HUES6 (cell line): ENCODE data around the gene CDYL.

Experiments used
- H3K27ac ChIP-seq: 2 replicates; pipeline ENCODE4 v1.7.0; 2013; ENCODE audit warnings: low read depth, mild to moderate bottlenecking, low read length, inconsistent platforms
- H3K27me3 ChIP-seq: 2 replicates; pipeline ENCODE4 v1.6.1; 2013; ENCODE audit warnings: low read length; ENCODE audit not compliant: control insufficient read depth, insufficient read depth
- H3K36me3 ChIP-seq: 2 replicates; pipeline ENCODE4 v1.6.1; 2013; ENCODE audit warnings: low read length; ENCODE audit not compliant: control insufficient read depth, insufficient read depth
- H3K4me1 ChIP-seq: 2 replicates; pipeline ENCODE4 v1.6.1; 2013; ENCODE audit warnings: low read length; ENCODE audit not compliant: control insufficient read depth, insufficient read depth
- H3K4me3 ChIP-seq: 2 replicates; pipeline ENCODE4 v1.5.1; 2013; ENCODE audit warnings: low read depth, low read length
- H3K9ac ChIP-seq: one replicate; pipeline ENCODE4 v1.6.1; 2013; ENCODE audit warnings: mild to moderate bottlenecking, low read length
- H3K9me3 ChIP-seq: 2 replicates; pipeline ENCODE4 v1.6.1; 2013; ENCODE audit warnings: low read depth, low read length; ENCODE audit not compliant: control insufficient read depth, insufficient read depth

CDYL gene

DNA sequence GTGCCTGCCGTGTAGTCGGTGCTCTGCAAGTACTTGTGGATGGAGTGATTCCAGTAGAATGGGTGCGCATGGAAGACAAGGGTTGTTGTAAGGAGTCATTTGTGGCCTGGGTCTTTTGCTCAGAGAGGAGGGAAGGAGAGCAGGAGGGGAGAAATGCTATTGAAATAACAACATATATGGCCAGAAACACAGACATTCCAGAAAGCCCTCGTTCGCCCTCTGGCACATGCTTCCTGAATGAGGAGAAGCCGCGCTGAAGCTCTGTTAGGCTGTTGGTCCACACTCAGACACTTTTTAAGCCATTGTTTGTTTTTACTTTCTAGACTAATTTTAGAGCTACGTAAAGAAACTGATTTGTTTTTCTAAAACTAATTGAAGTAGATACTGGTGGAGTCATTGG, 120.2 kb downstream of the CDYL start:
- Histone ChIP-seq H3K27ac (no peak overlapping the region), H3K9ac (no peak overlapping the region), H3K36me3 (peaks cover 45% of the 10 kb centered on the region), H3K4me3 (no peak overlapping the region), H3K4me1 (no peaks in the 10 kb centered on the region), H3K9me3 (peaks cover 2% of the 10 kb centered on the region; the same call in 1 of the 2 replicates), H3K27me3 (no peaks in the 10 kb centered on the region)

DNA sequence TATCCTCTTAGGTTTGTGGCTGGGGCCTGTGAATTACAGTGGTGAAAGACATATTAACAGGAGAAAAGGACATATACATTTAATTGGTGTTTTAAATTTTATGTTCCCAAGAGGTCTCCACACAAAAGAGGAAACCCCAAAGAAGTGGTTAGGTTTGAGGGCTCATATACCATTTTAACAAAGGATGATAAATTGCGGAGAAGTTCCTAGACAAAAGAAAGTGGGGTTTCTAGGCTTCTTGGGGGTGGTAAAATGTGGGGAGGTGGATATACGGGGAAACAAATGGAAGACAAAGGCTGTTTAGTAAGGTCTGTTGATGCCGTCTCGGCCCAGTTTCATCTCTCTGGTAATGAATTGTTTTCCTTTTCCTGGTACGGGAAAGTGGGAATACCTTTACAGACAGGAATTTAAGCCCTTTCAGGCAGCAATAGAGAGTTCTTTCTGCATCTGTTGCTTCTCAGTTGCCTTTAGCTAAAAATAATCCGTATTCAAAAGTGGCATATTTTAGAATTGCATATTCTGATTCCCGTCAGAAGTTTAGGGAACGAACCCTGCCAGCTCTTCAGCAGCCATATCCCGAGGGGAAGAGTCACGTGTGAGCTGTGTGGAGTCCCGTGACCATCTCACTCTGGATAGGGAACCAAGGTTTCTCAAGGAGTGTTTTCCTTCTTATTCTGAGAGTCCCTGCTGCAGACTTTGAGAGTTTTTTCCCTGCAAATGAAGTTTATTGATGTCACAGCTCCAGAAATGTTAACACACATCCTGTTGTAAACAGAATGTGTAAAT, 123.2 kb downstream of the CDYL start:
- Histone ChIP-seq H3K9ac (no peak overlapping the region), H3K9me3 (peaks cover 2% of the 10 kb centered on the region; the same call in 1 of the 2 replicates), H3K27me3 (no peaks in the 10 kb centered on the region), H3K27ac (no peak overlapping the region), H3K36me3 (peaks cover 32% of the 10 kb centered on the region; the same call in 1 of the 2 replicates), H3K4me1 (no peaks in the 10 kb centered on the region), H3K4me3 (no peak overlapping the region)

DNA sequence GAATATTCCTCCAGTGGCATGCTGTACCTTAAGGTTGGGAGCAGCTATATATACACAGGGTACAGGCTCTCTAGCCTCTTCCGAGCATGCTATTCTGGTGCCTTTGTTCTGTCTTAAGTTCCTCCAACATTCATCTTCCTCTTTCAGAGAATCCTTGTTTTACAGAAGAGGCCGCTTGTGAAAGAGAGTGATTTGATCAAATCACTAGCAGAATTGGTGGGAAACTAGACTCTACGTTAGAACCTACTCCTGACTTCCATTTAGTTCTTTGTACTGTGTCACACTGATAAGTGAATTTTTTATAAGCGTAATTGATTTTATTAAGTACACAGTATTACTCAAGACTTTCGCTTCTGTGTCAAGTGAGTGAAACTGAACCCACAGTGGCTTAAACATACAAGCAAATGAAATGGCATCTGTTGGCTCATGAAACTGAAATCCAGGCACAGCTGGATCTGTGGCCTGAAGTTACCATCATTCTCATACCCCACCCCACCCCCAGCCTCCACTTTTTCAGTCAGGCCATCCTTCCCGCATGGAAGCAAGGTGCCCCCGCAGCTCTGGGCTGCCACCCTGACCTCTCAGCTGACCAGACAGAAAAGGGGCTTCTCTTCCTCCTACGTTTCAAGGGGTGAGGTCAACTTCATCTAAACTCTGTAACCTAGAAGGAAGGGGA, 125.3 kb downstream of the CDYL start:
- no peak overlapping the region for H3K27ac ChIP-seq
- H3K27me3 ChIP-seq: no peaks in the 10 kb centered on the region
- H3K4me1 ChIP-seq: no peaks in the 10 kb centered on the region
- no peak overlapping the region for H3K9ac ChIP-seq
- peaks cover 2% of the 10 kb centered on the region; the same call in 1 of the 2 replicates for H3K9me3 ChIP-seq
- peaks cover 27% of the 10 kb centered on the region; the same call in 1 of the 2 replicates for H3K36me3 ChIP-seq
- no peak overlapping the region for H3K4me3 ChIP-seq

DNA sequence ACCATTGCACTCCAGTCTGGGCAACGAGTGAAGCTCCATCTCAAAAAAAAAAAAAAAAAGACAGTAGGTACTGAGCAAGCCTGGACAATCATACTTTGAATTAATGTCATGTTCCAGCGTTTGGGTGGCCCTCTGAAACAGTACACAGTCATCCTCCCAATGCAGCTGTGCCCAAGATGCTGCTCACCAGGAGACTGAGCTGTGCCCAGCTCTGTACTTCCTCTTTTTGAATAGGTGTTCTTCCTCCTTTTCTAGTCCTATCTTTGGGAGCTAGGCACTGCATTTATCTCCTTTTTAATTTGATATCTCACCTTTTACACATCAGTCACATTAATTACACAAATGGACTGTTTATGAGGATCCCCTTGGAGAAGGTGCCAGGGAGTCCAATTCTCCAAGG, 126.2 kb downstream of the CDYL start:
- H3K36me3 ChIP-seq: peaks cover 25% of the 10 kb centered on the region; the same call in 1 of the 2 replicates
- H3K27ac ChIP-seq: no peak overlapping the region
- peaks cover 5% of the 10 kb centered on the region; the same call in 1 of the 2 replicates for H3K4me1 ChIP-seq
- H3K9ac ChIP-seq: no peak overlapping the region
- H3K27me3 ChIP-seq: no peaks in the 10 kb centered on the region
- peaks cover 2% of the 10 kb centered on the region; the same call in 1 of the 2 replicates for H3K9me3 ChIP-seq
- no peak overlapping the region for H3K4me3 ChIP-seq

DNA sequence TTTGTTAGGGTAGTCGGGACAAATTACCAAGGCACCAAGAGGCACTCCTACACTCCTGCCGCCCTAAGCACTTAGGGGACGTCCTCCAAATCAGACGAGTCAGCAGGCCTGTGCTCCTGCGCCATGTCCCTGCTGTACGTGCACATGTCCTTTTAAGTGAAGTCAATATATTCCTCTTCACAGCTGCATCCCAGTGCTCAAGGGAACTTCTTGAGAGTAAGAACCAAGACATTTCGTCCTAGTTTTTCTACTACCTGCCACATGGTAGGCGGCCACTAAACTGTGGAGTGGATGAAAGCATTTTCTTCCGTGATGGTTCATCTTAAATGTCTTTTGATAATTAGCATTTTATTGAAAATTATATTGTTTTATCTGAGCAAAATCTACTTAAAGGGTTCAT, 126.9 kb downstream of the CDYL start:
- H3K9ac ChIP-seq: no peak overlapping the region
- H3K4me3 ChIP-seq: no peak overlapping the region
- peaks cover 2% of the 10 kb centered on the region; the same call in 1 of the 2 replicates for H3K9me3 ChIP-seq
- no peaks in the 10 kb centered on the region for H3K27me3 ChIP-seq
- peaks cover 21% of the 10 kb centered on the region; the same call in 1 of the 2 replicates for H3K36me3 ChIP-seq
- H3K4me1 ChIP-seq: peaks cover 12% of the 10 kb centered on the region
- H3K27ac ChIP-seq: no peak overlapping the region

DNA sequence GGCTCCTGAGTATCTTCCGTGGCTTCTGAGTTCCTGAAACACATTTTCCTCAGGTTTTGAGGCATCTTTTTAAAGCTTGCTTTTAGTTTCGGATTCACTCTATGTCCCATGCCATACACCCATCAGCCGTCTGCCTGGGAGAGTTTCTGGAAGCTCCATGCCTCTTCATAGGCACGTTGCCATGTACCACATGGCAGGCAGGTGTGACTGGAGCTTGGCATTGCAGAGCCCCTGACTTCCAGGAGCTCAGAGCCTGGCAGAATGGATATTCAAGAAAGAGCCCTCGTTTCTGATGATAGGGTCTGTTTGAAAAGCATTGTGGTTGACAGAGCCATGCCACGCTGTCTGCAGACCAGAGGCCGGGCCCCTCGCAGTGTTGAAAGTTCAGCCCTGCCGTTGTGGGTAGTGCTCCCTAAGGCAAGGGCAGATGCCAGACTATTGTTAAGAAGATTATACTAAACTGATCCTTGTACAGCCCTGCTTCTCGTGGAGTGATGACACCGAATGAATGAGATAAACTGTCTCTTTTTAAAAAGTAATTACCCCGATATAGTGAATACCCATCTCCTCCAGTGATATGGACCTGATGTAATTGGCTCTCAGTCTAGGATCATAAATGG, 127.7 kb downstream of the CDYL start:
- H3K9ac ChIP-seq: no peak overlapping the region
- H3K4me1 ChIP-seq: peaks cover 20% of the 10 kb centered on the region
- no peak overlapping the region for H3K27ac ChIP-seq
- H3K4me3 ChIP-seq: no peak overlapping the region
- H3K27me3 ChIP-seq: no peaks in the 10 kb centered on the region
- no peaks in the 10 kb centered on the region; the same call in 1 of the 2 replicates for H3K9me3 ChIP-seq
- H3K36me3 ChIP-seq: peaks cover 18% of the 10 kb centered on the region

DNA sequence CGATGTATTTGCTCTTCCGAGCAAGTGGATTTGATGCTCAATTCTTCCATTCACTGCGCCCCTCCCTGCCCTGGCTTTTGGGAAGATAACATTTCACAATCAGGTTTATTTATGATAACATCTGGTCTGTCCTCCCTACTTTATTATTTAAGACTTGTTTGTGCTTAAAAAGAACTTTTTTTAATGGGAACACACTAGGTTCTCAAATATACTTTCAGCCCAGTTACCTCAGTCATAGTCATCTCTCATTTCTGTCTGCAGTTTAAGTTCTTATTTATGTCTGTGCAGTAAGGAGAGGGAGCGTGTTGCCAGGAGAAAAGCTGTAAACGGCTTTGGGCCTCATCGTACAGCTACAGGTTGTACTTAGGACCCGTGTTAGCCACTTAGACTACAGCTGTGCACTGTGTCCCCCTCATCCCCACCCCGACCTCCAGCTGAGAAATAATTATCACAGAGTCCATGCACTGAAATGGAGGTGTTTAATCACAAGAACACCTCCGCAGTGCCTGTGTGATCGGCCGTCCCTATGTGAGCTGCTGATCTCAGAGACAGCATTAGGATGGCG, 128.3 kb downstream of the CDYL start:
- Histone ChIP-seq H3K27ac (no peak overlapping the region), H3K9ac (no peak overlapping the region), H3K36me3 (peaks cover 21% of the 10 kb centered on the region), H3K27me3 (no peaks in the 10 kb centered on the region), H3K4me1 (peaks cover 20% of the 10 kb centered on the region), H3K4me3 (no peak overlapping the region), H3K9me3 (no peaks in the 10 kb centered on the region)

DNA sequence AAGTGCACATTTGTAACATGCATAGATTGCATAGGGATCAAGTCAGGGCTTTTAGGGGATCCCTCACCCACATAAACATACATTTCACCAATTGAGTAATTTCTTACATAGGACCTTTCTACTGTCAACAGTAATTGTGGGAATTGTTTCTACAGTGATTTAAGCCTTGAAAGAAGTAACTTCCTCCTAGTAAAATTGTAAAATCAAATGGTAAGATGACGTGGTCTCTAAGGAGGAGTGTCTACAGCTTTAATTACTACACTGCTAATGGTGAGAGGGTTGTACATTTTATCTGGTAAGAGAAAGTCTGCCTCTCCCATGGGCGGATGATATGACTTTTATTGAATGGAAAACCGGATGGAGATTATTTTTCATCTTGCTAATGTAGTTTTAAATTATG, 129.6 kb downstream of the CDYL start:
- Histone ChIP-seq H3K9ac (no peak overlapping the region), H3K4me3 (no peak overlapping the region), H3K36me3 (peaks cover 21% of the 10 kb centered on the region)

DNA sequence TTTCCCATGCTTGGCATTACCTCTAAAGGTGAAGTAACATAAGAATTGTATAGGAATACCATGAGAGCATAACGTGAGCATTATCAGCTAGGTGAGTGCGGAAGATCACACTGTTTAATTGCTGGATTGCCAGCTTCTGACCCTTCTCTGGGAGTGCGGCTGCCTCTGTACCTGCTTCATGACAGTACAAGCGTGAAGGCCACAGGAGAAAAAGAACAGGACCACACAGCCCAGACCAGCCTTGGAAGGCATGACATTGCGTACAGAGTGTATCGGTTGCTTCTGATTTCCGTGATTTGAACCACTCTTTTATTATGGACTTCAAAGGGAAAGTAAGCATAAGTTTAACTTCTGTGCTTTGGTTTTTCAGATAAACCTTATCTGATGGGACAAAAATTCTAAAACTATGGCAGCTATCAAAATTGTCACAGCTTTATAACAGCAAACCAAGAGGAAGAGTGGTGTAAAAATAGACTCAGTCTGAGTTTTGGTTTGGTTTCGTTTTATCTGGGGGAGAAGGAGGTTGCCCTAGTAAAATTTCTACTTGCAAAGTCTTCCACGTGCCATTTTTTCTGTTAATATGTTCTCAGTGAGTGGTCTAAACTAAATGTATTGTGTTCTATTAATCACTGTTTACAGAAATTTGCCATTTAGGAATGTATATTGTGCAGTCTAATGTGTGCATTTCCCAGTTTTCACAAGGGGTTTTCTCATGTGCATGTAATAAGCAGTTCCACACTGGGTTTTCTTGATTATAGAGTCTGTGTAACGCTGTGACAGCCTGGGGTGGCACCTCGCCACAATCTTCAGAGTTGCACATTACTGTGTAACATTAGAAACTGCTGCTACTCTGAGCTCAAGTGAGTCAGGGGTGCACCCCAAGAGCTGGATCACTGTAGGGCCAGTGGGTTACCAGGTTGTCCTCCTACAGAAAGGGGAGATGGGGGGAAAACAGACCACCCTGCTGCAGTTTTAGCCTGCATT, 130.4 kb downstream of the CDYL start:
- H3K27me3 ChIP-seq: no peaks in the 10 kb centered on the region
- no peak overlapping the region for H3K9ac ChIP-seq
- H3K9me3 ChIP-seq: no peaks in the 10 kb centered on the region
- H3K4me1 ChIP-seq: peaks cover 25% of the 10 kb centered on the region
- H3K36me3 ChIP-seq: peaks cover 21% of the 10 kb centered on the region
- no peak overlapping the region for H3K27ac ChIP-seq
- no peak overlapping the region for H3K4me3 ChIP-seq

More for the DNA sequence above, 129.6 kb downstream of the CDYL start:
- Histone ChIP-seq H3K27ac (no peak overlapping the region), H3K9me3 (no peaks in the 10 kb centered on the region), H3K4me1 (peaks cover 25% of the 10 kb centered on the region), H3K27me3 (no peaks in the 10 kb centered on the region)

DNA sequence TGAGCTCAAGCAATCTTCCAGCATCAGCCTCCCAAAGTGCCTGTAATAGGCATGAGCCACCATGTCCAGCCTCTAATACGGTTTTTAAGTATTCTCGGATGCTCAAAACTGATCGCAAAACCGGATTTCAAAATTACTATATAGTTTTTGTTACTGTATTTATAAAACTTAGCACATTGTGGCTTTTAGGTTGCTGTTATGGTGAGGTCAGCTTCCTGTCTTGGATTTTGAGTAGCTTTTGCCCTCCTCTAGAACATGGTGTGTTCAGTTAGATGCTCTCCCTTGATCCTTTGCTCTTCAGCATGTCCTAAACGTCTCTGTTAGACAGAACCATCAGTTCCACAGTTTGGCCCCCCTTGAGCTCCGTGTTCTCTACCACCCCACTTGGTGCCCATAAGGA, 131.4 kb downstream of the CDYL start:
- Histone ChIP-seq H3K27ac (no peak overlapping the region), H3K4me3 (no peak overlapping the region)

More for the DNA sequence above, 131.4 kb downstream of the CDYL start:
- no peaks in the 10 kb centered on the region for H3K27me3 ChIP-seq
- H3K4me1 ChIP-seq: peaks cover 33% of the 10 kb centered on the region
- no peaks in the 10 kb centered on the region for H3K9me3 ChIP-seq
- peaks cover 16% of the 10 kb centered on the region for H3K36me3 ChIP-seq
- no peak overlapping the region for H3K9ac ChIP-seq
